Stimulated activated CD8-positive, alpha-beta memory T cell treated with anti-CD3 and anti-CD28 coated beads, Interleukin-15, amount 100 ng/mL, for 24 hours (primary cell): ENCODE results near the gene PSME2.
A peak's percentile ranks its signal among the peaks of the same experiment; 100 is the strongest.
"Not testable (repeated sequence)": the region's sequence is repeated elsewhere in the genome, so short reads cannot be mapped to it uniquely, and the experiment has no call there.

Experiments used
- DNase-seq: peaks from one replicate; pipeline ENCODE4 v3.0.0-alpha.2; 2020; ENCODE audit warnings: low read depth

Gene PSME2

DNA sequence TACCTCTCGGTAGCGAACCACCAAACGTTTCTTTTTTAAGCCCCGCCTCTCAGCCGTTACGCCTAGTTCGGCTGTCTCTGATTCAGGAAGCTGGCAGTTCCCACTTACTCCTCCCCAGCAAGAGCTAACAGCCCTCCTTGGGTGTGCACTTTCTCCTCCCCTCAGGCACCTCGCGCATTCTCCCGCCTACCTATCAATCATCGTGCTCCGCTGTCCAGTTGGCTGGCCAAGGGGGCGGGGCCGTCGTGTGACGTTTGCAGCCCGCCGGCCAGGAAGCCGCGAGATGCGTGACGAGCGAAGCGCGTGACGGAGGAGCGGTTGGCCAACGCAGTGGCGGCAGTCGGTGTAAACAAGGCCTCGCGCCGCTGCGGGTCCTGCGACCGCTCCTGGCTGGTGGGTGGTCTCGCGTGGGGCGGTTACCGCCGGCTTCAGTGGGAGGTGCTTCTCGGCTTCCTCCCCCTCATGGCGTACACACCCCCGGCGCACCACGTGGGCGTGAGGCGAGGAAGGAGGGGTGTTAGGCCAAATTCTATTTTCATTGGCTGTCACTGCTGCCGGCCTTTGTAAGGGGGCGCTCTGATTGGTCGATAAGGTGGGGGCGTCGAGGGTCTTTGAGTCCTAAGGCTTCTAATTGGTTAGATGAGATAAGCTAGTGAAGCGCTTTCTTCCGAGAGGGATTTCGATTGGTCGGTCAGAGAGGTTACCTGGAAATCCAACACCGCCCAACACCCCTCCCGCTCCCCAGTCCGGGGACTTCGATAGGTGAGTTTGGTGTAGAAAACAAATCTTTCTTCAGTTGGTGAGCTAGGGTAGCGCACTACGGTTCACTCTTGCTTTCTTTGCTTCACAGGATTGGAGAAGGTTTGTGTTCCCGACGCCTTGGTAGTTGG lies 31.6 kb downstream of the PSME2 start, which contains the start of the genes DCAF11 and NRL:
TSS of gene DCAF11 (plus strand) at position 246 of the 890 bp plus-strand sequence. CDS start 818 bp downstream, outside the sequence.
TSS of gene NRL (minus strand) at position 418 of the 890 bp plus-strand sequence. CDS start 32,101 bp downstream, outside the sequence.
- peak; percentile 88 for DNase-seq

DNA sequence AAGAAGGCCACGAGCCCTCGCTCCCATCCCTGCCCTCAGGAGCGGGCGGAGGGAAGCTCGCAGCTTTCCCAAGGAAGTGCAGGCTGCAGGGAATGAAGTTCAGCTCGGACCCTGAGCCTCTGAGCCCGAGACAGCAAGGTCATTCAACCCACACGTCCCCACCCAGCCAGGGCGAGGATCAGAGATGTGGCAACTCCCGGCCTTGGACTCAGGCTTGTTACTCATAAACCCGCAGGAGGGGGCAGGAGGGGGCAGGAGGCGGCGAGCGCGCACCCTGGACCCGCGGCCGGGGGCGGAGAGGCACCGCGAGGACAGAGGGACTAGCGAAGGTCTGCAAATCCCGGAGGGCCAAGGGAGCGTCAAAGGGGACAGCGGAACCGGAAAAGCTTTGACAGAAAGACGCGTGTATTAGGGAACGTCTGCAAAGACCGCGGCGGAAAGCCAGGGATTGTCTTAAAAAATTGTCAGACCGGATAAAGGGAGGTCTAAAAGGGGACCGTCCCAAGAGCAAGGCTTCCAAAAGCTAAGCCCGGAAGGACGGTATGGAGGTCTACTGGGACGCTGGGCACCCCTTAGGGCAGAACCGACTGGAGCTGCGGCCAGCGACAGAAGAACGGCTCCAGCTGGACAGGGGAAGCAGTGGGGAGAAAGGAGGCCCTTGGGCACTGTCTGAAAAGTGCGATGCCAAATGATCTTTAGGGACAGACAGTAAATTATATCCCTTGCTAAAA lies 32.4 kb downstream of the PSME2 start:
- DNase-seq = peak; percentile 43

DNA sequence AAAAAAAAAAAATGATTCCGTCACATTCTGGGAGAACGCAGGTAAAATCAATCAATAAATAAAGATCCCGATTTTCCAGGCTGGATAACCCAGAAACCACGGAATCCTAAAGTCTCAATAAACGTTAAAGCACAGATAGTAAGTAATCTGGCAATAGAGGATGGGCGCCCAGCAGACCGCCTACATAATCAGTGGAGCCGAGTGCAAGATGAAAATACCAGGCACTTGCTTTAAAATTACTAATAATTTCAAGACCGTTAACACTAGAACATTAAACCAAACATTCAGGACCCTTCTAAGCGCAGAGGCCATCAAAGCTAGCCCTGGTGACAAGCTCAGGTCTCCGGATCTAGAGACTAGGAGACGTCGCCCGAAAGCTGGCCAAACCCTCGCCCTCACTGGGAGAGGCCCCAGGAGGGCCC lies 33.0 kb downstream of the PSME2 start:
- no peak for DNase-seq

- no peak for DNase-seq
Observed at GRCh38 chr14:24110523-24110922, 35.9 kb downstream of the PSME2 start.

- DNase-seq = no peak
Observed at GRCh38 chr14:24110060-24110459, 36.4 kb downstream of the PSME2 start.

DNA sequence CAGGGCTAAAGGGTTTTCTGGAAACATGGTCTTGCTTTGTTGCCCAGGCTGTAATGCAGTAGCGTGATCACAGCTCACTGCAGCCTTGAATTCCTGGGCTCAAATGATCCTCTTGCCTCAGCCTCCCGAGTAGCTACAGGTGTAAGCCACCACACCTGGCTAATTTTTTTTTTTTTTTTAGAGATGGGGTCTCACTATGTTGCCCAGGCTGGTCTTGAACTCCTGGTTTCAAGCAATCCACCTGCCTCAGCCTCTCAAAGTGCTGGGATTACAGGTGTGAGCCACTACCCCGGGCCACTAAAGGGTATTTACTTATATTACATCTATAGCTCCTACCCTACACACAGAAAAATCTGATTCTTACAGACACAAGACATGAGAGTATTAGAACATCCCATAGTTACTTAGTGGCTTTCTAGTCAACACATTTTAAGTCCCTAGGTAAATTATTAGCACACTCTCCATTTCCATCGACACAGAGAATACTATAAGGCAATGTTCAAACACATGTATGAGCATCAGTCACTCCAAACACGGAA lies 38.0 kb downstream of the PSME2 start:
- no peak for DNase-seq

- DNase-seq = no peak
Observed at GRCh38 chr14:24106672-24107271, 39.6 kb downstream of the PSME2 start.

- not testable (repeated sequence) for DNase-seq
Observed at GRCh38 chr14:24105609-24106239, 40.7 kb downstream of the PSME2 start.

DNA sequence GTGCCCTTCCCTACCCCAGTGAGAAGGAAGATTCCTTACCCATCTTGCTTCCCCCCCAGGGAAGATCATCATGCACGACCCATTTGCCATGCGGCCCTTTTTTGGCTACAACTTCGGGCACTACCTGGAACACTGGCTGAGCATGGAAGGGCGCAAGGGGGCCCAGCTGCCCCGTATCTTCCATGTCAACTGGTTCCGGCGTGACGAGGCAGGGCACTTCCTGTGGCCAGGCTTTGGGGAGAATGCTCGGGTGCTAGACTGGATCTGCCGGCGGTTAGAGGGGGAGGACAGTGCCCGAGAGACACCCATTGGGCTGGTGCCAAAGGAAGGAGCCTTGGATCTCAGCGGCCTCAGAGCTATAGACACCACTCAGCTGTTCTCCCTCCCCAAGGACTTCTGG lies 43.0 kb downstream of the PSME2 start:
- no peak for DNase-seq

DNA sequence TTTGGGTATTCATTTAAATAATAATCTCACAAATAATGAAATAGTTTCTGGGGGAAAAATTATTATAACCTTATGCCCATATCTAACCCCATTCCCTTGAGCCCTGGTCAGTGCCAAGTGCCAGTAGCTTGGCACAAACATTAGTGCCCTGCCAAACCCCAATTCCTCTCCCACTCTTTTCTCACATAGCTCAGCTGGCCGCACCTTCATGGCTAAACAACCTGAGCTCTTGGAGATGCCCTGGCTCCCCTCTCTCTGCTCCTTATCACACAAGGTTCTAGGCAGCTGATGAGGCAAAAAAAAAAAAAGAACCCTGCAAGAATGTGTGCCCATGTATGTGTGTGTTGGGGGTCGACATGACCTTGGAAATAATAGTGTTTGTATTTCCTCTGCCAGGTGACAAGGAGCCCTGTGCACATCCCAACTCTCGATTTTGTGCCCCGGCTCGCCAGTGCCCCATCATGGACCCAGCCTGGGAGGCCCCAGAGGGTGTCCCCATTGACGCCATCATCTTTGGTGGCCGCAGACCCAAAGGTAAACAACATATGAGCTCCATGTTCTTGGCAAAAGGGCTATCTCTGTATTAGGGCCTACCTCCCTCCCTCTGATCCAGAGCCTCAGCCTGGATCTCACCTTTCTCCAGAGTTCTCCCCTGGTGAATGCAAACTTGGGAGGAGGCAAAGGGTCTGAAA lies 43.9 kb downstream of the PSME2 start:
- no peak for DNase-seq

DNA sequence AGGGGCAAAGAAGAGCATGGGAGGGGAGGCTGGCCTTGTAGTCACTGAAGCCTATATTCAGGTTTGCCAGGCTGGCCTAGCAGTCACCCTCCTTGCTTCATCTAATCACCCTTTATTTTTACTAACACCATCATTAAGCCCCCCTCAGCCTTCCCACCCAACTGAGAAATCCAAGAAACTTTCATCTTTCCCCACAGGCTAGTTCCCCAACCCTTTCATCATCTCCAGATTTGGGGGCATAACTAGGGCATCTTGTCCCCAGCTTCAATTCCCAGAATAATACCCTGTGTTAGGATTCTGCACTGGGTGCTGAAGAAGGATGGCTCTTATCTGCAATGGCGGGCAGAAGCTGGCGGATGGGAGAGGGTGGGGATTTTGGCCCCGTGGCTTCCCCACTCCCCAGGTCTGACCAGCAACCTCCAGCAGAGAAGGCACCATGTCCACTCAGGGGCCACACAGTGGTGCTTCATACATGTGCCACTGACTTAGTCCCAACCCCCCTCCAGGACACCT lies 45.4 kb downstream of the PSME2 start:
- no peak for DNase-seq

- DNase-seq = no peak
Observed at GRCh38 chr14:24100197-24100981, 46.0 kb downstream of the PSME2 start.

DNA sequence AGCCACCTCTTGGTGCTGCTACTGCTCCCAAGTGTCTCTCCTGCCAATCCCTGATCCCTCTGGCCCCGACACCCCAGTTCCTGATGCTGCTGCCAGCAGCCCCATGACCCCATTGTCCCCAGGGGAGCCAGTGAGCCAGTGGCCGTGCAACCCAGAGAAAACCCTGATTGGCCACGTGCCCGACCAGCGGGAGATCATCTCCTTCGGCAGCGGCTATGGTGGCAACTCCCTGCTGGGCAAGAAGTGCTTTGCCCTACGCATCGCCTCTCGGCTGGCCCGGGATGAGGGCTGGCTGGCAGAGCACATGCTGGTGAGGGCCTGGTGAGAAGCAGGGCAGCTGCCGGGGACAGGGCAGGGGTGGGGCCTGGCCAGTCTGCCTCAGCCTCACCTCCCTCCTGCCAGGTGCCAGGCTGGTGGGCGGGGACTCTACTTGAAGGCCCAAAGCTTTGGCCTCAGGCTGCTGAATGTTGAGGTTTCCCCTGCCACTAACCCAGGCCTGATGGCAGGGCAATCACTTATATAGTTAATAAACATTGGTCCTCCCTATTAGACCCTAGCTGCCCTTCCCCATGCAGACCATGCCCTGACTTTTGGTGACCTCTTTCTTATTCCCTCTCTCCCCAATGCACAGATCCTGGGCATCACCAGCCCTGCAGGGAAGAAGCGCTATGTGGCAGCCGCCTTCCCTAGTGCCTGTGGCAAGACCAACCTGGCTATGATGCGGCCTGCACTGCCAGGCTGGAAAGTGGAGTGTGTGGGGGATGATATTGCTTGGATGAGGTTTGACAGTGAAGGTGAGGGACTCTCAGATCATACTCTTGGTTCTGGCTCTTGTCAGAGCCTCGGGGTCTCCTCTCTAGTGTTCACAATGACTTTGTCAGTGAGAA lies 47.2 kb downstream of the PSME2 start:
- no peak for DNase-seq

DNA sequence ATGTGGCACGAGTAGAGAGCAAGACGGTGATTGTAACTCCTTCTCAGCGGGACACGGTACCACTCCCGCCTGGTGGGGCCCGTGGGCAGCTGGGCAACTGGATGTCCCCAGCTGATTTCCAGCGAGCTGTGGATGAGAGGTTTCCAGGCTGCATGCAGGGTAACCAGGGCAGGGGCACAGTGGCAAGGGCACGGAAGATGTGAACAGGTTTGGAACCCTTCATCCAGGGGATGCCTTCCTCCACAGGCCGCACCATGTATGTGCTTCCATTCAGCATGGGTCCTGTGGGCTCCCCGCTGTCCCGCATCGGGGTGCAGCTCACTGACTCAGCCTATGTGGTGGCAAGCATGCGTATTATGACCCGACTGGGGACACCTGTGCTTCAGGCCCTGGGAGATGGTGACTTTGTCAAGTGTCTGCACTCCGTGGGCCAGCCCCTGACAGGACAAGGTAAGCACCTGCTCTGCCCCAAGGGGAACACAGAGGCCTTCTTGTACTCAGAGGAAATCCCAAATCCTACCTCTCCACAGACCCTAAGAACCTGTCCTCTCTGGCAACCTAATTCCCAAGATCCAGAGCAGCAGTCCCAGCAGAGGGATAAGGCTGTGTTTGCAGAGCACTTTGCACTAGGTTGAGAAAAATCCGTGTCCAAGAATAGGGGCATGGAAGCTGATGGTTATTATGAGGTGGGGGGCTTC lies 48.0 kb downstream of the PSME2 start:
- DNase-seq = no peak

DNA sequence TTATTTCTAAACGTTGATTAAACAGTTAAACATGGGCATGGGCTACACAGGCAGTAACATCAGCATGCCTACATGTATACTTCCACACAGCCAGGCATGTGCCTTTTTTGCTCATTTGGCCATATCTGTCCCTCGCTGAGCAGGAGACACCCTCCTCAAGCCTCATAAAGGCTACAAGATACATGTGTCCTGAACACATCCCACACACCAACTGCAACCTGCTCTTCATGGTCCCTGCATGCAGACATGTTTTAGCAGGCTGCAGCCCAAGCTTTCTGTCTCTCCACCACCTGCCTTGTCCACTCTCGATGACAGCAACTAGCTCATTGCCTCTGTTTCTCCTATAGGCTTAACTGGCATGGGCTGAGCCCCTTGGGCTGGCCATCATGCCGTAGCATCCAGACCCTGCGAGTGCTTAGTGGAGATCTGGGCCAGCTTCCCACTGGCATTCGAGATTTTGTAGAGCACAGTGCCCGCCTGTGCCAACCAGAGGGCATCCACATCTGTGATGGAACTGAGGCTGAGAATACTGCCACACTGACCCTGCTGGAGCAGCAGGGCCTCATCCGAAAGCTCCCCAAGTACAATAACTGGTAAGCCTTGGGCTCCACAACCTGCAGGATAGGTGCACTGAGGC lies 49.7 kb downstream of the PSME2 start:
- no peak for DNase-seq

DNA sequence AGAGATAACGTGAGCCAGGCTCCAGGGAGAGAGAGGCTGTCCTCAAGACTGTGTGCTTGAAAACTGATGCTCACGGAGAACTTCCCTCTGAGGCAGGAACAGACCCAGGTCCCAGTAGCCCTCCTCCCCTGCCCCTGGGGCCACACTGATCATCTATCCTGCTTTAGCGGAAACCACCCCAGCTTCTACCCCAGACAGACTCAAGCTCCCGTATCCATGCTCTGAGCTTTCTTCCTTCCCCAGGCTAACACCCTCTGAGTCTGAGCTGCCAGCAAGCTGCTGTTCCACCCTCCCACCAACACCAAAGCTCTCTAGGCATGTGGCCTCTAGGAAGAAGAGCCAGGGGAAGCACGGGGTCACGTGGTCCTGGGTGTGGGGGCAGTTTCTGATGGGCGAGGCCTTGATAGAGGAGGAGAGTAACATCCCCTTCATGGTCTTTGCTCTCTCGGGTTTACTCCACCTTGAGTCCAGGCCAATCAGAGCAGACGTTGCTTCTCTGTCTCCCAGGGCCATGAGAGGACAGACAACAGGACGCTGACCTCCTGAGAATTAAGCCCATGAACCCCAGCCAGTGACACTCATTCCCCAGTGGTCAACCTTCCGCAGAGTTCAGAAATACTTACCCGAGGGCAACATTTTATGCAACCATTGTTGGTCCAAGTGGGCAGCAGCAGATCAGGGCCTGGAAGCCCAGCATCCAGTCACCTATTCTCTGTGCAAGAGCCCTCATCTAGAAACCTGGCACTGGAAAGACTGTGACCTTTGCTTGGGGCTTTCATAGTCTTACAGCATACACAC lies 50.9 kb downstream of the PSME2 start:
- DNase-seq = no peak

- DNase-seq = no peak
Observed at GRCh38 chr14:24094841-24095270, 51.6 kb downstream of the PSME2 start.
